ENCODE results near the gene CACNA1A. TPM values are rescaled to one million over a fixed set of nuclear protein-coding genes. Genes with fewer than 3 reads are reported as not detected.

CACNA1A gene
- total and polyA plus RNA-seq, 2 of the 4 experiments (the other 2 are of a cell fraction) = 5.9 to 15.0 TPM

DNA sequence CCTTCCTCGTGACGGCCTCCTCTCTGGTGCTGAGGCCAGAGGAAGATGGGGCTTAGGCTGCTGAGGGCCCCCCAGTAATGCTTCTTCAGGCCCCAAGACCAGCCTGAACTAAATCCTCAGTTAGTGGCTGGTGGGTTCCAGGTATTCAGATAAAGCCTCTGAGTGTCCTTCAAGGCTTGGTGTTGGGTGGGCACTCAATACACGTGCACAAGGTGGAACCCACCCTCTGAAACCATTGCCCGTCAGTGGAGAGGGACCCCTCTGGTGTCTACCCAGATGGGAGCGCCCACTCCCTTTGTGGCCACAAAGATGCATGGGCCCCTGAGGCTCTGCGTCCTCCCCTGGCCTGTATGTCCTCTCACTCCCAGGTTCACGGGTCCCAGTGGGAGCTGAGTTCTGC is 277.0 kb downstream of the CACNA1A start:
- H2BK120ac ChIP-seq (ENCODE audit: low read depth, low read length) = no peak overlapping the region
- no peak overlapping the region for H3K27ac ChIP-seq (ENCODE audit: insufficient read depth, low read length)
- no CpG with 5 or more reads among the region's 7 CpGs for WGBS, 2 experiments (ENCODE audit: extremely low coverage in 2 of 2, insufficient read length in 1 of 2)
- no peaks in the 10 kb centered on the region for H3K4me1 ChIP-seq (ENCODE audit: control insufficient read depth, insufficient read depth, low read length)
- no peak for TF ChIP-seq NFE2L2 (IDR thresholded peaks at IDR 0.05; ENCODE audit: low read depth, low read length)
- TF ChIP-seq CHD1 (IDR thresholded peaks at IDR 0.05; ENCODE audit: low read depth, low read length) = no peak
- no peak for TF ChIP-seq POLR2A (IDR thresholded peaks at IDR 0.05; ENCODE audit: low read depth, low read length)
- no peak for TF ChIP-seq MAZ (IDR thresholded peaks at IDR 0.05; ENCODE audit: borderline replicate concordance, low read depth, low read length)
- TF ChIP-seq, protein P1, sequence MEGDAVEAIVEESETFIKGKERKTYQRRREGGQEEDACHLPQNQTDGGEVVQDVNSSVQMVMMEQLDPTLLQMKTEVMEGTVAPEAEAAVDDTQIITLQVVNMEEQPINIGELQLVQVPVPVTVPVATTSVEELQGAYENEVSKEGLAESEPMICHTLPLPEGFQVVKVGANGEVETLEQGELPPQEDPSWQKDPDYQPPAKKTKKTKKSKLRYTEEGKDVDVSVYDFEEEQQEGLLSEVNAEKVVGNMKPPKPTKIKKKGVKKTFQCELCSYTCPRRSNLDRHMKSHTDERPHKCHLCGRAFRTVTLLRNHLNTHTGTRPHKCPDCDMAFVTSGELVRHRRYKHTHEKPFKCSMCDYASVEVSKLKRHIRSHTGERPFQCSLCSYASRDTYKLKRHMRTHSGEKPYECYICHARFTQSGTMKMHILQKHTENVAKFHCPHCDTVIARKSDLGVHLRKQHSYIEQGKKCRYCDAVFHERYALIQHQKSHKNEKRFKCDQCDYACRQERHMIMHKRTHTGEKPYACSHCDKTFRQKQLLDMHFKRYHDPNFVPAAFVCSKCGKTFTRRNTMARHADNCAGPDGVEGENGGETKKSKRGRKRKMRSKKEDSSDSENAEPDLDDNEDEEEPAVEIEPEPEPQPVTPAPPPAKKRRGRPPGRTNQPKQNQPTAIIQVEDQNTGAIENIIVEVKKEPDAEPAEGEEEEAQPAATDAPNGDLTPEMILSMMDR (conservative IDR thresholded peaks at IDR 0.05; ENCODE audit: low read depth, low read length) = no peak
- TF ChIP-seq MAFK (IDR thresholded peaks at IDR 0.05; ENCODE audit: low read depth, low read length) = no peak
- TF ChIP-seq, protein P2, sequence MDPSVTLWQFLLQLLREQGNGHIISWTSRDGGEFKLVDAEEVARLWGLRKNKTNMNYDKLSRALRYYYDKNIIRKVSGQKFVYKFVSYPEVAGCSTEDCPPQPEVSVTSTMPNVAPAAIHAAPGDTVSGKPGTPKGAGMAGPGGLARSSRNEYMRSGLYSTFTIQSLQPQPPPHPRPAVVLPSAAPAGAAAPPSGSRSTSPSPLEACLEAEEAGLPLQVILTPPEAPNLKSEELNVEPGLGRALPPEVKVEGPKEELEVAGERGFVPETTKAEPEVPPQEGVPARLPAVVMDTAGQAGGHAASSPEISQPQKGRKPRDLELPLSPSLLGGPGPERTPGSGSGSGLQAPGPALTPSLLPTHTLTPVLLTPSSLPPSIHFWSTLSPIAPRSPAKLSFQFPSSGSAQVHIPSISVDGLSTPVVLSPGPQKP (IDR thresholded peaks at IDR 0.05; ENCODE audit: borderline replicate concordance, low read depth, low read length) = no peak
- no peak for TF ChIP-seq RCOR1 (IDR thresholded peaks at IDR 0.05; ENCODE audit: insufficient replicate concordance, low read length)
- no peak for TF ChIP-seq SMC3 (IDR thresholded peaks at IDR 0.05; ENCODE audit: low read depth, low read length)
- TF ChIP-seq MXI1 (IDR thresholded peaks at IDR 0.05; ENCODE audit: borderline replicate concordance, low read depth, low read length) = no peak
- no peak for DNase-seq
- peaks cover 19% of the 10 kb centered on the region for H3K27me3 ChIP-seq (ENCODE audit: control insufficient read depth, insufficient read depth, low read length)
- H3K36me3 ChIP-seq (ENCODE audit: control insufficient read depth, insufficient read depth, low read length) = peaks cover 3% of the 10 kb centered on the region; the same call in 1 of the 2 replicates
- no peak overlapping the region for H3K4me3 ChIP-seq (ENCODE audit: insufficient read depth, low read depth, low read length)
- H2BK15ac ChIP-seq (ENCODE audit: low read depth, low read length) = no peak overlapping the region
- no peaks in the 10 kb centered on the region for H3K79me1 ChIP-seq (ENCODE audit: low read depth in 1 of 2, low read length in 2 of 2)
- dilution Hi-C loops (cut with HindIII; ENCODE audit: low sequenced_read_pairs, unreplicated experiment) (no loop called here), in situ Hi-C loops (cut with MboI; ENCODE audit: low sequenced_read_pairs) (no loop called here), intact Hi-C loops (cut with micrococcal nuclease) (no loop called here)
- no peaks in the 10 kb centered on the region for H4K20me1 ChIP-seq (ENCODE audit: insufficient read depth, low read length)
- H2BK5ac ChIP-seq (ENCODE audit: low read depth, low read length, poor library complexity, severe bottlenecking) = no peak overlapping the region
- H3K14ac ChIP-seq (replicated peaks; ENCODE audit: low read depth, low read length) = no peak overlapping the region
- H3K56ac ChIP-seq (ENCODE audit: extremely low read depth, insufficient read depth, low read length) = no peak overlapping the region
- H3K9me1 ChIP-seq (ENCODE audit: insufficient read depth, low read length) = no peaks in the 10 kb centered on the region
- ChIA-PET CTCF (no interaction called here), POLR2A (ENCODE audit: unreplicated experiment) (no interaction called here)
- H4K8ac ChIP-seq (ENCODE audit: low read depth in 2 of 2, low read length in 2 of 2) = no peak overlapping the region
- no peak overlapping the region for H2BK20ac ChIP-seq (ENCODE audit: low read depth, low read length)
- no peak overlapping the region for H2AFZ ChIP-seq (replicated peaks; ENCODE audit: low read length, poor library complexity)
- no peak overlapping the region for H3K4ac ChIP-seq (ENCODE audit: low read depth, low read length)
- ATAC-seq (ENCODE audit: low read depth) = no peak
- no peak overlapping the region for H3K18ac ChIP-seq (ENCODE audit: low read depth, low read length)
- no TSS peak for BruUV-seq (replicated peaks)
- H4K5ac ChIP-seq (ENCODE audit: low read depth, low read length) = no peak overlapping the region
- H2AK5ac ChIP-seq (ENCODE audit: low read depth, low read length) = no peak overlapping the region
- H3K9ac ChIP-seq (ENCODE audit: low read depth, low read length) = no peak overlapping the region
- no peak overlapping the region for H2AK9ac ChIP-seq (replicated peaks; ENCODE audit: low read depth, low read length, poor library complexity)
- no peak overlapping the region for H3K23ac ChIP-seq (ENCODE audit: low read depth, low read length)
- no peak overlapping the region for H4K91ac ChIP-seq (ENCODE audit: insufficient read depth, low read depth, low read length)
- H3K9me3 ChIP-seq (ENCODE audit: control insufficient read depth, insufficient read depth, low read length) = no peaks in the 10 kb centered on the region
- no peak overlapping the region for H3K4me2 ChIP-seq (ENCODE audit: low read depth, low read length)

Data from IMR-90 (cell line).